ENCODE measurements around the gene IL15RA. TPM values are rescaled to one million over a fixed set of nuclear protein-coding genes. Genes with fewer than 3 reads are reported as not detected.
A peak's percentile ranks its signal among the peaks of the same experiment; 100 is the strongest.
"Not testable (repeated sequence)": the region's sequence is repeated elsewhere in the genome, so short reads cannot be mapped to it uniquely, and the experiment has no call there.

The IL15RA gene
- total RNA-seq, 1 donor from 2014 or later, result 41.0 TPM

DNA sequence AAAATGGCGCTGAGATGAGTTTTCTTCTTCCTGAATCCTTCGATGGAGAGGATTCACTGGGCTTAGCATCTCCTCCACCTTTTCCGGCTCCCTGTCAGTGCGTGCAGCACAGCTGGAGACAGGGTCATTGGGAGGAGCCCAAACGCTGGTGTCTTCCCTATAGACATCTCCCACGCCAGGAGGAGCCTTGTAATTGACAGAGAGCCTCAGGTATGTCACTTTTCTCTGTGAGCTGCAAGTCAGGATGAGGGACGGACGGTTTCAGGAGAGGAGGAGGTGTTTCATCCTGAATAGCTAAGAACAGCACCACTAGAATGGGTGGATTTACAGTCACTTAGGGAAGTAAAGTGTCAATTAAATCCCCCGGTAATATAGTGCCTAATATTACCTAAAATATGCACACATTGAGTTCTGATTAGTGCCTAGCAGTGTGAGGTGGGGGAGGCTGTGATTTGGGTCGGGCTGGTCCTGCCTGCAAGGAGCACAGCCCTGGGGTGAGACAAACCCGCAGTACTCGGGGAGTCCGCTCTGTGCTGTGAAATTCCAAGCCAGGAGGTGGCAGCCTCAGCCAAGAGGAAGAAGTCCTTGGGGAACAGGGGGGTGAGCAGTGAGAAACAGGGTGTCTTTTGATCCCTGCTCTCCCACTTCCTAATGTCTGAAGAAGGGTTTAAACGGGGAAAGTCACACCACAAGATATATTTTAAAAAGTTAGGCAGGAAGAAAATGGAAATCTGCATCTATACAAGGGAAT is 28.2 kb downstream of the IL15RA start:
- intact Hi-C loops (cut with DNase I), result no loop called here
- Histone ChIP-seq H3K27ac (peak overlapping the region; percentile 58), H3K36me3 (no peaks in the 10 kb centered on the region), H3K9me3 (no peaks in the 10 kb centered on the region), H3K4me1 (peaks cover 33% of the 10 kb centered on the region), H3K4me3 (no peak overlapping the region), H3K27me3 (no peaks in the 10 kb centered on the region)
- TF ChIP-seq, protein P1, sequence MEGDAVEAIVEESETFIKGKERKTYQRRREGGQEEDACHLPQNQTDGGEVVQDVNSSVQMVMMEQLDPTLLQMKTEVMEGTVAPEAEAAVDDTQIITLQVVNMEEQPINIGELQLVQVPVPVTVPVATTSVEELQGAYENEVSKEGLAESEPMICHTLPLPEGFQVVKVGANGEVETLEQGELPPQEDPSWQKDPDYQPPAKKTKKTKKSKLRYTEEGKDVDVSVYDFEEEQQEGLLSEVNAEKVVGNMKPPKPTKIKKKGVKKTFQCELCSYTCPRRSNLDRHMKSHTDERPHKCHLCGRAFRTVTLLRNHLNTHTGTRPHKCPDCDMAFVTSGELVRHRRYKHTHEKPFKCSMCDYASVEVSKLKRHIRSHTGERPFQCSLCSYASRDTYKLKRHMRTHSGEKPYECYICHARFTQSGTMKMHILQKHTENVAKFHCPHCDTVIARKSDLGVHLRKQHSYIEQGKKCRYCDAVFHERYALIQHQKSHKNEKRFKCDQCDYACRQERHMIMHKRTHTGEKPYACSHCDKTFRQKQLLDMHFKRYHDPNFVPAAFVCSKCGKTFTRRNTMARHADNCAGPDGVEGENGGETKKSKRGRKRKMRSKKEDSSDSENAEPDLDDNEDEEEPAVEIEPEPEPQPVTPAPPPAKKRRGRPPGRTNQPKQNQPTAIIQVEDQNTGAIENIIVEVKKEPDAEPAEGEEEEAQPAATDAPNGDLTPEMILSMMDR (IDR thresholded peaks at IDR 0.05), result peak in 2 of 3 experiments; percentile 23 to 25
- no peak for TF ChIP-seq POLR2AphosphoS5 (IDR thresholded peaks at IDR 0.05; ENCODE audit: insufficient read depth in 1 of 2, low read depth in 1 of 2)
- DNase-seq (ENCODE audit: extremely low spot score in 2 of 2), result no peak

- intact Hi-C loops (cut with DNase I), result no loop called here
- Histone ChIP-seq H3K27ac (no peak overlapping the region), H3K36me3 (no peaks in the 10 kb centered on the region), H3K9me3 (no peaks in the 10 kb centered on the region), H3K4me1 (peaks cover 43% of the 10 kb centered on the region), H3K27me3 (no peaks in the 10 kb centered on the region), H3K4me3 (no peak overlapping the region)
- DNase-seq (ENCODE audit: extremely low spot score in 2 of 2), result no peak
- TF ChIP-seq POLR2AphosphoS5 (IDR thresholded peaks at IDR 0.05; ENCODE audit: insufficient read depth in 1 of 2, low read depth in 1 of 2) (no peak), POLR2A (IDR thresholded peaks at IDR 0.05) (no peak)
- TF ChIP-seq, protein P1 (IDR thresholded peaks at IDR 0.05), result no peak
Observed at GRCh38 chr10:5948208-5948585, 29.1 kb downstream of the IL15RA start.

GRCh38 chr10:5947471-5948207 is 29.7 kb downstream of the IL15RA start:
- H3K27me3 ChIP-seq, result no peaks in the 10 kb centered on the region
- H3K9me3 ChIP-seq, result no peaks in the 10 kb centered on the region
- no peaks in the 10 kb centered on the region for H3K36me3 ChIP-seq
- peaks cover 45% of the 10 kb centered on the region for H3K4me1 ChIP-seq
- intact Hi-C loops (cut with DNase I), result no loop called here
- H3K27ac ChIP-seq, result peak overlapping the region; percentile 83
- H3K4me3 ChIP-seq, result no peak overlapping the region
- DNase-seq (ENCODE audit: extremely low spot score in 2 of 2), result no peak
- TF ChIP-seq POLR2A (IDR thresholded peaks at IDR 0.05) (no peak), POLR2AphosphoS5 (IDR thresholded peaks at IDR 0.05; ENCODE audit: insufficient read depth in 1 of 2, low read depth in 1 of 2) (no peak)
- TF ChIP-seq, protein P1 (IDR thresholded peaks at IDR 0.05), result no peak

GRCh38 chr10:5946786-5947185 is 30.6 kb downstream of the IL15RA start:
- intact Hi-C loops (cut with DNase I), result no loop called here
- no peaks in the 10 kb centered on the region for H3K36me3 ChIP-seq
- DNase-seq (ENCODE audit: extremely low spot score in 2 of 2), result no peak
- peaks cover 52% of the 10 kb centered on the region for H3K4me1 ChIP-seq
- H3K9me3 ChIP-seq, result no peaks in the 10 kb centered on the region
- H3K27me3 ChIP-seq, result no peaks in the 10 kb centered on the region
- H3K27ac ChIP-seq, result peak overlapping the region; percentile 83
- H3K4me3 ChIP-seq, result no peak overlapping the region
- no peak for TF ChIP-seq POLR2AphosphoS5 (IDR thresholded peaks at IDR 0.05; ENCODE audit: insufficient read depth in 1 of 2, low read depth in 1 of 2)
- TF ChIP-seq, protein P1 (IDR thresholded peaks at IDR 0.05), result no peak
- no peak for TF ChIP-seq POLR2A (IDR thresholded peaks at IDR 0.05)

DNA sequence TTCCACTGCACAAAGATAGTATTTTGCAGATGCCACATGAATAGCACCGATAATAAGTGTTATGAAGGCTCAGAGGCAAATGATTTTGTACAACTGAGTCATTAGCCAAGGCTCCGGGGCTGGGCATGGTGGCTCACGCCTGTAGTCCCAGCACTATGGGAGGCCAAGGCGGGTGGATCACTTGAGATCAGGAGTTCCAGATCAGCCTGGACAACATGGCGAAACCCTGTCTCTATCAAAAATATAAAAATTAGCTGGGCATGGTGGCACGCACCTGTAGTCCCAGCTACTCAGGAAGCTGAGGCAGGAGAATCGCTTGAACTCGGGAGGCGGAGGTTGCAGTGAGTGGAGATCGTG is 30.9 kb downstream of the IL15RA start:
- H3K9me3 ChIP-seq; H3K36me3 ChIP-seq; intact Hi-C loops (cut with DNase I); H3K4me3 ChIP-seq; H3K27me3 ChIP-seq; DNase-seq (ENCODE audit: extremely low spot score in 2 of 2): not testable (repeated sequence)
- peaks cover 56% of the 10 kb centered on the region for H3K4me1 ChIP-seq
- H3K27ac ChIP-seq, result peak overlapping the region; percentile 83
